Measurements from ENCODE around the gene OR8D4. TPM values are rescaled to one million over a fixed set of nuclear protein-coding genes. Genes with fewer than 3 reads are reported as not detected.

OR8D4 gene
- total RNA-seq = not detected in 2 replicates

GRCh38 chr11:123901867-123902266 is at the start of gene OR8D4:
Gene OR8D4 (plus strand): TSS chr11:123902167. CDS start chr11:123906432, 4,265 bp downstream.

DNA sequence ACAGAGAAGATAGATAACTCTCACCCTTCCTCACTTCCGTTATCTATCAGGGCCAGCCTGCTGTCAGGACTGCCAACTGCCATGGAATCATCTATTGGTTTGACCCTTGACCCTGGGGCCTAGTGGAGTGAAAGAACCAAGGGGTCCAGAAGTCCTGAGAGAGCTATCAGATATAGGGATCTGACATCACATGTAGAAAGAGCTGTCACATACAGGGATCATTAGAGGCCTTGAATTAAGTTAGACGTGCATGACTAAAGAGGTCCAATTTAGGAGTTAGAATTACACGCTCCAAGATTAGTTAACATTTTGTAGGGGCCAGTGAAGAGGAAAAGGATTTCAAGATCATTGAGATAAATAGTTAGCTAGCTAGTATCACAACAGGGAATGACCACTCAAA is 16.4 kb upstream of the OR8D4 start, which contains the start of gene TMEM225:
Gene TMEM225 (minus strand): TSS at position 101 of the 400 bp plus-strand sequence. CDS start 245 bp downstream, outside the sequence.

GRCh38 chr11:123939317-123939716 is 37.4 kb downstream of the OR8D4 start, which contains the start of gene OR4D5:
Gene OR4D5 (plus strand): TSS chr11:123939617. CDS start chr11:123939617, 0 bp downstream.

DNA sequence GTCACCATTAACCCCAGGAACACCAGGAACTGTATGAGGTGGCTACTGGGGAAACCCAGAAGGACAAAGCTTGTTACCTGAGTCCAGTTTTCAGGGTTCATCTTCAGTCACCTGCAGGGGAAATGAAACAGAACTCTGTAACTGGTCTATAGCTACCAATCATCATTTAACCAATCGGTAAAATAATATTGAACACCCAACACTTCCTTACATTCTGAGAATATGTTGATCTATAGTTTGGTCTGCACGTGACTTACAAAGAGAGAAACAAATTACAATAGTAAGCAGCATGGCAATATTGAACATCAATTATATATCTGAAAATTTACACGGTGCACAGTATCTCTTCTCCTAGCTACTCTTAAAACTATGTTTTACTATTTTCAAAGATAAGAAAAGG is 41.8 kb downstream of the OR8D4 start, which contains the start of gene OR6T1:
Gene OR6T1 (minus strand): TSS at position 101 of the 400 bp plus-strand sequence. CDS start 0 bp downstream, at position 101.

Other genes starting within 250 kb of the OR8D4 start
- 0.49 TPM in 1 of 2 replicates, not detected in the other for gene SCN3B, start 247.5 kb upstream of the OR8D4 start, total RNA-seq
- 2.7 and 5.3 TPM in 2 replicates for gene ZNF202, start 160.5 kb upstream of the OR8D4 start, total RNA-seq
- gene OR6X1, start 147.6 kb upstream of the OR8D4 start, total RNA-seq = not detected in 2 replicates
- gene OR6M1, start 95.8 kb upstream of the OR8D4 start, total RNA-seq = 0.32 TPM in 1 of 2 replicates, not detected in the other
- gene TMEM225, start 16.5 kb upstream of the OR8D4 start, total RNA-seq = not detected in 2 replicates
- gene OR4D5, start 37.5 kb downstream of the OR8D4 start, total RNA-seq = not detected in 2 replicates
- not detected in 2 replicates for gene OR6T1, start 41.7 kb downstream of the OR8D4 start, total RNA-seq
- not detected in 2 replicates for gene OR10S1, start 75.6 kb downstream of the OR8D4 start, total RNA-seq
- gene OR10G6, start 93.0 kb downstream of the OR8D4 start, total RNA-seq = not detected in 2 replicates
- not detected in 2 replicates for gene OR10G4, start 110.8 kb downstream of the OR8D4 start, total RNA-seq
- gene OR10G9, start 120.8 kb downstream of the OR8D4 start, total RNA-seq = not detected in 2 replicates
- gene OR10G8, start 124.6 kb downstream of the OR8D4 start, total RNA-seq = not detected in 2 replicates
- not detected in 2 replicates for gene OR10G7, start 139.2 kb downstream of the OR8D4 start, total RNA-seq
- 10.2 and 13.9 TPM in 2 replicates for gene VWA5A, start 213.3 kb downstream of the OR8D4 start, total RNA-seq